HG03095 (cell line): Measurements from ENCODE around the gene CD151.

Experiments used
- ATAC-seq: cut with Tn5 transposase; IDR thresholded peaks from one replicate; pipeline ENCODE4 v1.9.1; 2021; ENCODE audit warnings: moderate library complexity; ENCODE audit not compliant: unreplicated experiment

Gene CD151

DNA sequence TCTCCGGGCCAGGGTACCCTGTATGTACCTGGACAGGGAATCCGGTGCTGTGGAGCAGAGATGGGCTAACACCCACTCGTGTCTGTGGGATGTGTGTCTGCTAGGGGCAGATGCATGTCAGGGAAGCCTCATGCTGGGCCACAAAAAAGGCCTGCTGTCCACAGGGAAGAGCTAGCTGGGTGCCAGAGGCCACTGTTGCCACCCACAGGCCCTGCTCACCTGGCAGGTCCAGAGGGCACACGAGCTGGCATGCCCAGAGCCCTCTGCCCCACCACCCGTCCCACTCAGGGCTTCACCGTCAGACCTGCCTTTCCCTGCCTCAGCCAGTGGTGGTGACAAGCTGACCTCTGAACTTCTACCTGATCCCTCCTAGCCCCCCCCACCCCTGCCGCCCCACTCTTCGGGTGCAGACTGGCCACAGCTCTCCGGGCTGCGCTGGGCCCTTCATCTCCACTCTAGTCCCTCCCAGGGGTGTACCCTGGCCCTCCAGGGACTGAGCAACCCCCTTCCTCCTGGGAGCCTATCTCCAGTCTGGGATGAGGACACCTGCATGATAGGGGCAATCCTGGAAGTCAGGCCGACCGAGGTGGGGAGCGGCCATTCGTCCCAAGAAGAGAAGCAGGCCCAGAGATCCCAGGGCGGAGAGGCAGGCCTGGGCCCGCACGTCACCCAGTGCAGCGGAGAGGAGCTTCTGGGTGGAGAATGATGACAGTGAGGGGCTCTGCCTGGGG is 36.0 kb upstream of the CD151 start:
- no peak for ATAC-seq

GRCh38 chr11:797296-798092 is 35.3 kb upstream of the CD151 start:
- ATAC-seq = peak; percentile 37

DNA sequence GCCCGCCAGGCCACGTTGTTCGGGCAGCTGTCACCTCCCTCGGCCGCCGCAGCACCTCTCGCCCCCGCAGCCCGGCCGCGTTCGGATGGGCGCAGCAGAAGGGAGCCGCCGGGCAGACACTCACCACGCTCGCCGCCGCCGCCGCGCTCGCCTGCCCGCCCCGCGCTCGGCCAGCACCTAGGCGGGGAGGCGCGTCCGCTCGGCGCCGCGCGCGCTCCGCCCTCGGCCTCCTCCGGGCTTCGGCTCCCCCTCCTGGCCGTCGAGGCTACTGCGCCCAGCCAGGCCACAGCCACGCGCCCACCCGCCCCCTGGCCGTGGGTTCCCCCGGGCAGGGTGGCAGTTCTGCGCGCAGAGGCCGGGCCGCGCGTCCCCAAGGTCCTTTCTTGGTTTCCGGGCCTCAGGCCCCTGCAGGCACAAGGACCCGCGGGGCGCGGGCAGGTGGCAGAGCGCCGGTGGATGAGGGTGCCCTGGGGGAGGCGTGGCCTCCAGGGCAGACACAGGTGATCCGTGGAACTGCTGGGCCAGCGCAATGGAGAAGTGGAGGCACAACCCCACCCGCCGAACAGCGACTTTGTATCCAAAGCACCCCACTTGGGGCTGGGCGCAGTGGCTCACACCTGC is 34.5 kb upstream of the CD151 start, which contains the start of gene SLC25A22:
Gene SLC25A22, minus strand, starts transcription at position 189 of the 621 bp plus-strand sequence. CDS start 3,275 bp downstream, outside the sequence.
- peak; percentile 52 for ATAC-seq

DNA sequence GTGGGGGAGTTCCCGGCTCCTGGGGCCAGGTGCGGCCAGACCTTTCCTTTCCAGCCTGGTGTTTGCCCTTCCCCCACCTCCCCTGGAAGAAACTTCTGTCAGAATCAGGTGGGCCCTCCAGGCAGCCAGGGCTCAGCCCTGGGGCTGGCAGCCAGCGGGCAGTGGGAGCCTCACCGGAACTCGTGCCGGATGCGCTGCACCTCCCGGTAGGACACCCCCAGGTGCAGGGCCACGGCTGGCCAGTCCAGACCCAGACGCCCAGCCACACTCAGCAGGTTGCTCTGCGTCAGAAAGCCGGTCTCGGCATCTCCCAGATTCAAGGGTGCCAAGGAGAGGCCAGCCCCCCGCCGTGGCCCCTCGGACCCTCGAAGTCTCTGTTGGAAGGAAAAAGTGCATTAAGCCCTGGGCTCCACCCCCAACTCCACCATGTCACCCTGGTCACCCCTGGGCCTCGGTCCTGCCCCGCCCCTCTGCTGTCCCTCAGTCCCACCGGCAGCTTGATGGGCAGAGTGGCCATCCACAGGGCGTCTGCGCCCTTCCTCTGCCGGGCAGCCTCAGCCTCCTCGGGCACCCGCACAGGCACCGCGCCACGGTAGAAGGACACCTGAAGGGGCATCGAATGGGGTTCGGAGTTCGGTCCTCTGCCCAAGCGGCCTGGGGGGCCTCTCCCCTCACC is 33.0 kb upstream of the CD151 start:
- no peak for ATAC-seq

- ATAC-seq = no peak
Measured at GRCh38 chr11:800473-800872, 32.3 kb upstream of the CD151 start.

DNA sequence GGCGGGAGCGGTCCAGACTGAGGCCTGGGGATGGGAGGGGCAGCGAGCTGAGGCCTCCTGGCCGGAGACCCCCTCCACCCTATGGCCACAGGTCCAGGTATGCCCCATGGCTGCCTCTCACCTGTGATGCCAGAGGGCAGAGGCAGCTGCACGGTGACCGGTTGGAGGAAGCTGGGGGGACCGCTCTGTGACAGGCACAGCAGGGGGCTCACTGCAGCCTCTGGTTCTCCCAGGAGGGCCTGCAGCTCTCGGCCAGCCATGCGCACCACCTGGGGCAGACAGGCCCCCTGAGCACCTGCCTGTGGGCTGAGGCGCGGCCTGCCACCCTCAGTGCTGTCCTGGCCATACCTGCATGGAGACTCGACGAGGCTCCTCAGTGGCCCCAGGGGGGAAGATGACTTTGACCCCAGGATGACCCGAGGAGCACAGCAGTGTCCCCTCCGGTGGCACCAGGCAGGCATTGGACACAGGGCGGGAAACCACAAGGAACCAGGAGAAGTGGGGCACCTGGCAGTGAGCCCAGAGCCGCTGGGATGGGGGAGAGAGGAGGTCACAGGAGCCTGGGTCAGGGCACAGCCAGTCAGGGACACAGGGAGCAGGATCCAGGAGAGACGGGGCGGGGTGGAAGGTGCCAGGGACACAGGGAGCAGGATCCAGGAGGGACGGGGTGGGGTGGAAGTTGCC is 31.5 kb upstream of the CD151 start:
- no peak for ATAC-seq

- no peak for ATAC-seq
Measured at GRCh38 chr11:802018-802617, 30.6 kb upstream of the CD151 start.

DNA sequence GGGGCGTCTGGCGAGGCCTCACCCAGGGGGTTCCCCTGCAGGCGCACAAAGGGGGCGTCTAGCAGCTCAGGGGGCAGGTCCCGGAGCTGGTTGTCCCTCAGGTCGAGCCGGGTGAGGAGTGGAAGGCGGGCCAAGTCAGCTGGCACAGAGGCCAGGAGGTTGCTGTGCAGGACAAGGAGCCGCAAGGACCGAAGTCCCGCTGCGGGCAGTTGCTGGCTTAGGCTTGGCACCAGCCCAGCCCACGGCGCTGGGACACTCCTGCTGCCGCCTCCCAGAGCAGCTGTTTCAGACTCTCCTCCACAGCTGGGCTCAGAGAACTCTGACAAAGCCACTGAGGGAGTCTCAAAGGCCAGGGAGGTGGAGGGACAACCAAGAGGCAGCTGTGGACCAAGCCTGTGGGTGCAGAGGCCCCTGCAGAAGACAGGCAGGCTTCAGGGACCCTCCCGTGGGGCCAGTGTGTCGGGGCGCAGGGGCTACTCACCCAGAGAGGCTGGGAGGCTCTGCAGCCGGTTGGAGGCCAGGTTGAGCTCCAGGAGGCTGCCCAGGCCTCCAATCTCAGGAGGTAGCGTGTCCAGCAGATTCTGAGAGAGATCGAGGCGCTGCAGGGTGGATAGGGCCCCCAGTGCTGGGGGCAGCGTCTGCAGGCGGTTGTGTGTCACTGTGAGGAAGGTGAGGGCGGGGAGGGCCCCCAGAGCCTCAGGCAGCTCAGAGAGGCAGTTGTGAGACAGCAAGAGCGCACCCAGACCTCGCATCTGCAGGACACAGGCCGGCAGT is 29.9 kb upstream of the CD151 start:
- no peak for ATAC-seq

- ATAC-seq = no peak
Measured at GRCh38 chr11:803467-803742, 29.3 kb upstream of the CD151 start.

DNA sequence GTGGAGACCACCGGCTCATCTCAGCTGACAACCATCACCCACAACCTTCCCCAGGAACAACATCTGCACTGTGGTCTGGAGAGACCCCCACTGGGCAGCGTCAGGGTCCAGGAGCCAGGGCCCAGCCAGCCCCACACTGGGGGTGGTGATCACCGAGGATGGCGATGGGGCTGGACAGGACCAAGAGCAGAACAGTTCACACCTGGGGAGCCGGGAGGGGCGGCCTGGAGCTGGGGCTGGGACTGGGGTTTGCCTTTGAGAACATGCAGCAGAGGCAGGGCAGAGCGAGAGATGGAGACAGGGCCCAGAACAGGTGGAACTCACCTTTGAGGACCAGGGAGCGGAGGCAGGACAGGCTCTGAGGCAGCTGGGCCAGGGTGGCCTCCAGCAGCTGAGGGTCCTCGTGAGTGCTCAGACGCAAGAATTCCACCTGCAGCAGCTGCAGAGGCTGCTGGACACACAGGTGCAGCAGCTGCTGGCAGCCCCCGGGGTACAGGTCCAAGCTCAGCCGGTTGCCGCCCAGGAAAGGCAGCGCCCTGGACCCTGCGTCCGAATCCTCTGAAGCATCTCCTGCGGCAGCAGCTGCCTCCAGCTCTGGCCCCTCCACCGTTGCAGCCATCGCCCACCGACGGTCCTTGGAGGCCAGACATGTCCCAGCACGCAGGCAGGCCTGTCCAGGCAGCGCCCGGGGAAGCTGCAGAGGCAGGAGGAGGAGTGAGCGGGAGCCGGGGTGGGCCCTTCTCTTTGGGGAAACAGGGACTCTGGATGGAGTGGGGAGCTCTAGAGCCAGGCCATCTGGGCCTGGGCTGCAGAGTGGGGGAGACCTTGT is 28.8 kb upstream of the CD151 start:
- ATAC-seq = no peak

GRCh38 chr11:804599-804964 is 28.2 kb upstream of the CD151 start:
- ATAC-seq = no peak

DNA sequence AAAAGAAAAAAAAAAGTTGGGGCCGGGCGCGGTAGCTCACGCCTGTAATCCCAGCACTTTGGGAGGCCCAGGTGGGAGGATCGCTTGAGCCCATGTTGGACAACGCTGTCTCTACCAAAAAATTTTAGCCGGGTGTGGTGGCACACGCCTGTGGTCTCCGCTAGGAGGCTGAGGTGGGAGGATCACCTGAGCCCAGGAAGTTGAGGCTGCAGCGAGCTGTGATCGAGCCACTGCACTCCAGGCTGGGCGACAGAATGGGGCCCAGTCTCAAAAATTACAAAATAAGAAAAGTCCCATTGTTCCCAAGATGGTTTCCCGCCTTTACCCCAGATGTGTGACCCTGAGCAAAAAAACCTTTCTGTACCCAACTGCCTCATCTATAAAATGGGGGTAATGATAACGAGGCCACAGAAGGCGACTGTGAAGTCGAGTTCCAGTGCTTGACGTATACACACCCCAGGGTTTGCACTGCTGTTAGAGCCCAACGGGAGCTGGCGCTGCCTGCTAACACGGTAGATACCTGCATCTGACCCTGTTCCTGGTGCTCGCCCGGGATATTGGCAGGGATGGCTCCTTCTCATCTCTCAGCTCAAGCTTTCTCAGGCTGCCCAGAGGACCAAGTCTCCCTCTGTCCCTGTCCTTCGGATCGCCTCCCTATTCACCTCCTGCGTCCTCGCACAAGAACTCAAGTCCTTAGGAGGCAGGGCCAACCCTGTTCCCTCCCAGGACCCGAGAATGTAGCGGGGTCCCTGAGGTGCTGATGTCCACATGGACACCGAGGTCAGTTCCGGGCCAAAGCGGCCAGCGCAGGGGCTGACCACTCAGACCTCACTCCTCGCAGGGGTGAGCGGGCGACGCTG is 24.1 kb upstream of the CD151 start:
- no peak for ATAC-seq

GRCh38 chr11:809287-810039 is 23.3 kb upstream of the CD151 start, which contains the start of gene RPLP2:
RPLP2 (plus strand) TSS chr11:809967; CDS start chr11:810235, 268 bp downstream.
- ATAC-seq = peak; percentile 61

DNA sequence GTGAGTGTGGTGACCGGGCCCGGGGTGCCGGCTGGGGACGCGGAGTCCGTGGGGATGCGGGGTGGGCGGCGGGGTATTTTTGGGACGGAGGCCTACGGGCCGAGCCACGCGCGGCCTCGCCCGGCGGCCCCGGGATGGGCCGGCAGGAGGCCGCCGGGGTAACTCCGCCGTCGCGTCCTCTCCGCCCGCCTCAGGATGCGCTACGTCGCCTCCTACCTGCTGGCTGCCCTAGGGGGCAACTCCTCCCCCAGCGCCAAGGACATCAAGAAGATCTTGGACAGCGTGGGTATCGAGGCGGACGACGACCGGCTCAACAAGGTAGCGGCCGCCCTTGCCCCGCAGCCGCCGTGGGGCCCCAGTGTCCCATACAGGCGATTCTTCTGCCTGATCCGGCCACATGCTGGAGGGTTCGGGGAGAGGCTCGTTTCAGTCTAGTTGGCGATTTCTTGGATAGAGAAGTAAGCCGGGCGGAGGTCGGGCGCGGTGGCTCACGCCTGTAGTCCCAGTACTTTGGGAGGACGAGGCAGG is 22.6 kb upstream of the CD151 start:
- peak; percentile 4 for ATAC-seq

GRCh38 chr11:811446-812245 is 21.1 kb upstream of the CD151 start:
- no peak for ATAC-seq

- no peak for ATAC-seq
Measured at GRCh38 chr11:812390-812789, 20.4 kb upstream of the CD151 start.
